DND-41 (cell line): ENCODE data around the gene TBC1D2B.

ENCODE experiments used
- ATAC-seq: fragments of 200-7000 bp; cut with Tn5 transposase; 3 replicates; pipeline ENCODE4 v1.9.1; 2021; ENCODE audit warnings: low read depth; ENCODE audit not compliant: insufficient read depth
- DNase-seq: peaks from one replicate; pipeline ENCODE4 v3.0.0-alpha.2; 2020
- H2AFZ ChIP-seq: 2 replicates; pipeline ENCODE4 v1.6.0; 2012; ENCODE audit warnings: low read depth, low read length
- H3K27ac ChIP-seq: 2 replicates; pipeline ENCODE4 v1.5.1; 2012; ENCODE audit warnings: low read length, inconsistent platforms
- H3K27me3 ChIP-seq: fragments of 200-600 bp; sonication (generic); 2 replicates; pipeline ENCODE4 v1.6.0; 2012; ENCODE audit warnings: low read length, mild to moderate bottlenecking, inconsistent platforms; ENCODE audit not compliant: insufficient read depth, poor library complexity
- H3K36me3 ChIP-seq: 2 replicates; pipeline ENCODE4 v1.5.1; 2012; ENCODE audit warnings: low read length, inconsistent platforms; ENCODE audit not compliant: insufficient read depth
- H3K4me1 ChIP-seq: 2 replicates; pipeline ENCODE4 v1.5.1; 2012; ENCODE audit warnings: mild to moderate bottlenecking, low read length; ENCODE audit not compliant: insufficient read depth
- H3K4me2 ChIP-seq: 2 replicates; pipeline ENCODE4 v1.6.0; 2012; ENCODE audit warnings: mild to moderate bottlenecking, moderate library complexity, low read length, inconsistent platforms; ENCODE audit not compliant: insufficient read depth
- H3K4me3 ChIP-seq, 2 experiments: fragments of 200-600 bp in 1 of 2; shearing (Covaris generic) in 1 of 2; 2 replicates each; pipeline ENCODE4 v1.5.1; 2012 to 2016; ENCODE audit warnings: inconsistent platforms in 2 of 2, low read length in 2 of 2, mild to moderate bottlenecking in 2 of 2, low read depth in 1 of 2, moderate library complexity in 1 of 2
- H3K79me2 ChIP-seq: 2 replicates; pipeline ENCODE4 v1.6.0; 2012; ENCODE audit warnings: low read length, inconsistent platforms; ENCODE audit not compliant: insufficient read depth
- H3K9ac ChIP-seq: 2 replicates; pipeline ENCODE4 v1.6.0; 2012; ENCODE audit warnings: low read depth, mild to moderate bottlenecking, inconsistent platforms, low read length, moderate library complexity
- H3K9me3 ChIP-seq: 2 replicates; pipeline ENCODE4 v1.5.1; 2012; ENCODE audit warnings: low read length, moderate library complexity, mild to moderate bottlenecking, inconsistent platforms; ENCODE audit not compliant: insufficient read depth, severe bottlenecking
- H4K20me1 ChIP-seq: 2 replicates; pipeline ENCODE4 v1.6.0; 2012; ENCODE audit warnings: low read length; ENCODE audit not compliant: insufficient read depth
- CTCF ChIP-seq: IDR thresholded peaks from 2 replicates; pipeline ENCODE4 v1.5.1; 2012; ENCODE audit warnings: borderline replicate concordance, low read length, moderate library complexity, mild to moderate bottlenecking; ENCODE audit not compliant: poor library complexity, severe bottlenecking; ENCODE audit errors: extremely low read depth
- EZH2 ChIP-seq: IDR thresholded peaks from 3 replicates; pipeline ENCODE4 v1.6.1; 2012; ENCODE audit warnings: borderline replicate concordance, low read depth, mild to moderate bottlenecking, moderate library complexity, low read length, inconsistent platforms; ENCODE audit not compliant: severe bottlenecking

The TBC1D2B gene

GRCh38 chr15:78067328-78068228 is 9.9 kb downstream of the TBC1D2B start:
- H3K27ac ChIP-seq: 0 out of 2 replicates have a peak overlapping the region, but pooled peaks have one; percentile 1
- no peak overlapping the region for H2AFZ ChIP-seq
- no peak overlapping the region for H3K4me2 ChIP-seq
- DNase-seq: no peak
- H3K27me3 ChIP-seq: no peaks in the 10 kb centered on the region
- H3K4me3 ChIP-seq: no peak overlapping the region
- no peak for ATAC-seq
- peaks cover 16% of the 10 kb centered on the region for H3K36me3 ChIP-seq
- TF ChIP-seq EZH2: no peak
- no peak for TF ChIP-seq CTCF
- peaks cover 20% of the 10 kb centered on the region for H4K20me1 ChIP-seq
- no peak overlapping the region for H3K9ac ChIP-seq
- peaks cover 99% of the 10 kb centered on the region for H3K79me2 ChIP-seq
- no peaks in the 10 kb centered on the region for H3K9me3 ChIP-seq
- H3K4me1 ChIP-seq: peaks cover 62% of the 10 kb centered on the region

GRCh38 chr15:78065973-78066946 is 11.3 kb downstream of the TBC1D2B start:
- TF ChIP-seq EZH2 (no peak), CTCF (no peak)
- peaks cover 65% of the 10 kb centered on the region for H3K4me1 ChIP-seq
- no peak overlapping the region for H3K9ac ChIP-seq
- no peaks in the 10 kb centered on the region for H3K27me3 ChIP-seq
- peaks cover 99% of the 10 kb centered on the region for H3K79me2 ChIP-seq
- H3K4me3 ChIP-seq: no peak overlapping the region
- DNase-seq (no peak), ATAC-seq (no peak)
- H3K9me3 ChIP-seq: no peaks in the 10 kb centered on the region
- H3K36me3 ChIP-seq: peaks cover 4% of the 10 kb centered on the region; the same call in 1 of the 2 replicates
- no peak overlapping the region for H2AFZ ChIP-seq
- no peak overlapping the region for H3K4me2 ChIP-seq
- no peak overlapping the region; the same call in 1 of the 2 replicates for H3K27ac ChIP-seq
- peaks cover 20% of the 10 kb centered on the region for H4K20me1 ChIP-seq

GRCh38 chr15:78065284-78065872 is 12.1 kb downstream of the TBC1D2B start:
- Histone ChIP-seq H3K9me3 (no peaks in the 10 kb centered on the region), H3K4me2 (no peak overlapping the region), H3K79me2 (peaks cover 100% of the 10 kb centered on the region), H3K4me3 (no peak overlapping the region), H3K27me3 (no peaks in the 10 kb centered on the region), H3K4me1 (peaks cover 59% of the 10 kb centered on the region), H3K27ac (no peak overlapping the region), H4K20me1 (peaks cover 22% of the 10 kb centered on the region), H2AFZ (no peak overlapping the region), H3K9ac (no peak overlapping the region), H3K36me3 (peaks cover 4% of the 10 kb centered on the region; the same call in 1 of the 2 replicates)
- ATAC-seq: no peak
- no peak for TF ChIP-seq EZH2
- TF ChIP-seq CTCF: no peak
- no peak for DNase-seq
